SKM-1 treated with dmso at 0.1 percent for 144 hours (cell line): ENCODE measurements around the gene RPA1.

Source experiments
- DNase-seq: peaks from one replicate; lab custom pipeline; 2025; ENCODE audit not compliant: unreplicated experiment; lab: John Stamatoyannopoulos, UW

Gene RPA1

GRCh38 chr17:1939981-1940809, 110.4 kb downstream of the RPA1 start:
- no peak for DNase-seq

DNA sequence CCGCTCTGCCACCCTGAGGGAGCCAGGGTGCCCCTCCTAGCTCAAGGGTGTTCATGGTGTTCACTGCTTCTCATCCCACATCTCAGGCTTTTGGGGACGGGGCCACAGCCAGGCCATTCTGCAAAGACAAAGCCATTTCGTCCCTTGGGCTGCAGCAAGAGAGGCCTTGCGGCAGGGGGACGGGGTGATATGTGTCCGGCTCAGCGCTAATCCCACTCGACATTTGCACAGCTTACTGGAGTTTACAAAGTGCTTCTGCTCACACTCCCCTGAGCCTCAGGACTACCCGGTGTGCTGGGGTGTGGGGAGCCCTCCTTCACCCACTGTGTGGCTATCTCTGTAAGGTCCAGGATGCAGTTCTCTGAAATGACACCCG, 111.0 kb downstream of the RPA1 start:
- no peak for DNase-seq

GRCh38 chr17:1941272-1942065, 111.7 kb downstream of the RPA1 start:
- DNase-seq: no peak

DNA sequence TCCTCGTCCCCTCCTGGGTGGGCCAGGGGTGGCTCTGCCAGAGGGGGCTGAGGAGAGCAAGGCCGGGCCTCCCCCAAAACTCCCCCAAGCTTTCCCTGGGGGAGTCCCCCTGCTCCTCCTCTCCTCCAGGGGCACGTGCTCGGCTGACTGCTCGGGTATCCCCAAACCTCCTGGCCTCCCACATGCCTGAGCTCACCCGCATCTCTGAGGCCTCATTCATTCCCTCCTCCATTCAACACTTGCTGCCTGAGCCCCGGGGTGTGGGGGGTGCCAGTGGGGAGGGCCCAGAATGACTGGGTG, 112.2 kb downstream of the RPA1 start:
- DNase-seq: no peak

GRCh38 chr17:1942666-1943435, 113.0 kb downstream of the RPA1 start:
- DNase-seq: no peak

DNA sequence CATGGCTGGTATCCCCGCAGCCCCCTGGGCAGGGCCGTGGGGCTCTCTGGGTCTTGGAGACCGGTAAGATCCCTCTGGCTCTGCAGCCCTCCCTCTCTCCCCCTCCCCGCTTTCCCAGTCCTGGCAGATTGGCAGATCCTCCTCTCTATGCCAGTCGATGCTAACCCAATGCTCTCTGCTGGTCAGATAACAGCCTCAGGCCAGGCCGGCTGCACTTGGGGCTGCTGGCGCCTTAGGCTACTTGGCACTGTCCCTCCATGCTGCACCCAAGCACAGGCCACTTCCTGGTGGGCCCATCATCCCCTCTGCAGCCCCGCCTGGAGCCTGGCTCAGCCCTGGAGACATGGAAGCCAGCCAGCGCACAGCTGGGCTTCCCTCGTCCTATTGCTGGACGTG, 113.6 kb downstream of the RPA1 start:
- DNase-seq: no peak

GRCh38 chr17:1945621-1946020, 115.8 kb downstream of the RPA1 start:
- no peak for DNase-seq

- no peak for DNase-seq
These were observed 116.5 kb downstream of the RPA1 start for GRCh38 chr17:1946021-1946932.

GRCh38 chr17:1947229-1947742, 117.5 kb downstream of the RPA1 start:
- no peak for DNase-seq

GRCh38 chr17:1947743-1948516, 118.1 kb downstream of the RPA1 start:
- DNase-seq: no peak

DNA sequence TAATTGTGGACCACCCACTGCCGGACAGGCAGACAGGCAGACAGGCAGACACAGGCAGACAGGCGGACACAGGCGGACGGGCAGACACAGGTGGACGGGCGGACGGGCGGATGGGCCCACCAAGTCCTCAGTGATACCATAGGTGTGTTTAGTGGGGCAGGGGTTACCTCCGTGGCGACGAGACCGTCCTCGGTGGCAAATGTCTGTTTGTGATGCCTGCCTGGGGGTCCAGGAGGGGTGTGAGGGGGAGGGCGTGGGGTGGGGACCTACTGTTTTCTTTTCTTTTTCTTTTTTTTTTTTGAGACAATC, 118.7 kb downstream of the RPA1 start:
- no peak for DNase-seq
